Stimulated activated naive B cell treated with anti-CD40 and anti-IgM and Interleukin-4, amounts not matched to agents 10 μg/mL and 1 μg/mL and 100 μg/mL, for 72 hours (primary cell): Measurements from ENCODE around the gene BTBD8.

Experiments
- ATAC-seq, 2 donors: fragments of 150-1000 bp; cut with Tn5 transposase; replicated peaks; 2 replicates each; pipeline ENCODE4 v1.10.0; 2021; ENCODE audit warnings: moderate library complexity in 1 of 2
- DNase-seq: peaks from one replicate; pipeline ENCODE4 v3.0.0; 2021
- H3K27ac Mint-ChIP-seq: one replicate; pipeline ENCODE4 v1.8.0; 2022; ENCODE audit warnings: mild to moderate bottlenecking, mixed read lengths
- H3K27me3 Mint-ChIP-seq, 2 donors: one replicate each; pipeline ENCODE4 v1.8.0; 2022; ENCODE audit warnings: mixed read lengths in 2 of 2
- H3K36me3 Mint-ChIP-seq, 2 donors: one replicate each; pipeline ENCODE4 v1.8.0; 2022; ENCODE audit warnings: mixed read lengths in 2 of 2, mild to moderate bottlenecking in 1 of 2
- H3K4me1 Mint-ChIP-seq, 2 donors: one replicate each; pipeline ENCODE4 v1.8.0; 2022; ENCODE audit warnings: mixed read lengths in 2 of 2, mild to moderate bottlenecking in 1 of 2
- H3K4me3 Mint-ChIP-seq, 2 donors: one replicate each; pipeline ENCODE4 v1.8.0; 2022; ENCODE audit warnings: mild to moderate bottlenecking in 2 of 2, mixed read lengths in 2 of 2, moderate library complexity in 1 of 2
- H3K9me3 Mint-ChIP-seq, 2 donors: one replicate each; pipeline ENCODE4 v1.8.0; 2022; ENCODE audit warnings: mixed read lengths in 2 of 2, mild to moderate bottlenecking in 1 of 2

BTBD8 gene

GRCh38 chr1:92118826-92119225 is 38.7 kb downstream of the BTBD8 start:
- H3K27me3 Mint-ChIP-seq, result no peaks in the 10 kb centered on the region
- no peak overlapping the region for H3K4me3 Mint-ChIP-seq
- DNase-seq (no peak), ATAC-seq (no peak)
- H3K27ac Mint-ChIP-seq, result no peak overlapping the region
- H3K9me3 Mint-ChIP-seq, result peaks cover 0 to 2% of the 10 kb centered on the region in 2 donors
- H3K4me1 Mint-ChIP-seq, result no peaks in the 10 kb centered on the region
- H3K36me3 Mint-ChIP-seq, result no peaks in the 10 kb centered on the region

- no peak for ATAC-seq
- Mint-ChIP-seq H3K27ac (no peak overlapping the region), H3K9me3 (no peaks in the 10 kb centered on the region), H3K4me3 (no peak overlapping the region), H3K4me1 (no peaks in the 10 kb centered on the region), H3K27me3 (no peaks in the 10 kb centered on the region), H3K36me3 (no peaks in the 10 kb centered on the region)
- DNase-seq, result no peak
These were observed 43.7 kb downstream of the BTBD8 start for GRCh38 chr1:92123868-92124267.

GRCh38 chr1:92125204-92125603 is 45.1 kb downstream of the BTBD8 start:
- DNase-seq (no peak), ATAC-seq (no peak)
- no peaks in the 10 kb centered on the region for H3K36me3 Mint-ChIP-seq
- no peaks in the 10 kb centered on the region for H3K4me1 Mint-ChIP-seq
- no peaks in the 10 kb centered on the region for H3K9me3 Mint-ChIP-seq
- no peak overlapping the region for H3K4me3 Mint-ChIP-seq
- H3K27me3 Mint-ChIP-seq, result no peaks in the 10 kb centered on the region
- H3K27ac Mint-ChIP-seq, result no peak overlapping the region

GRCh38 chr1:92126088-92126487 is 45.9 kb downstream of the BTBD8 start:
- H3K4me3 Mint-ChIP-seq, result no peak overlapping the region
- H3K4me1 Mint-ChIP-seq, result no peaks in the 10 kb centered on the region
- ATAC-seq (no peak), DNase-seq (no peak)
- no peaks in the 10 kb centered on the region for H3K36me3 Mint-ChIP-seq
- H3K9me3 Mint-ChIP-seq, result no peaks in the 10 kb centered on the region
- no peaks in the 10 kb centered on the region for H3K27me3 Mint-ChIP-seq
- no peak overlapping the region for H3K27ac Mint-ChIP-seq

GRCh38 chr1:92134331-92134730 is 54.2 kb downstream of the BTBD8 start:
- H3K27me3 Mint-ChIP-seq, result no peaks in the 10 kb centered on the region
- H3K27ac Mint-ChIP-seq, result no peak overlapping the region

GRCh38 chr1:92136341-92136740 is 56.2 kb downstream of the BTBD8 start:
- no peaks in the 10 kb centered on the region for H3K9me3 Mint-ChIP-seq
- no peak overlapping the region for H3K4me3 Mint-ChIP-seq
- no peak overlapping the region for H3K27ac Mint-ChIP-seq
- no peaks in the 10 kb centered on the region for H3K27me3 Mint-ChIP-seq
- no peak for ATAC-seq
- no peak for DNase-seq
- no peaks in the 10 kb centered on the region for H3K4me1 Mint-ChIP-seq
- no peaks in the 10 kb centered on the region for H3K36me3 Mint-ChIP-seq

More at GRCh38 chr1:92134331-92134730, 54.2 kb downstream of the BTBD8 start:
- DNase-seq, result no peak
- H3K36me3 Mint-ChIP-seq, result no peaks in the 10 kb centered on the region
- H3K4me1 Mint-ChIP-seq, result no peaks in the 10 kb centered on the region
- H3K4me3 Mint-ChIP-seq, result no peak overlapping the region
- no peak for ATAC-seq
- no peaks in the 10 kb centered on the region for H3K9me3 Mint-ChIP-seq

GRCh38 chr1:92154934-92155333 is 74.8 kb downstream of the BTBD8 start:
- no peak overlapping the region for H3K27ac Mint-ChIP-seq
- H3K4me1 Mint-ChIP-seq, result no peaks in the 10 kb centered on the region
- no peak overlapping the region for H3K4me3 Mint-ChIP-seq
- DNase-seq (no peak), ATAC-seq (no peak)
- peaks cover 6 to 7% of the 10 kb centered on the region in 2 donors for H3K36me3 Mint-ChIP-seq
- H3K9me3 Mint-ChIP-seq, result peaks cover 18 to 19% of the 10 kb centered on the region in 2 donors
- H3K27me3 Mint-ChIP-seq, result no peaks in the 10 kb centered on the region

GRCh38 chr1:92159593-92159992 is 79.4 kb downstream of the BTBD8 start:
- Mint-ChIP-seq H3K36me3 (peaks cover 11 to 14% of the 10 kb centered on the region in 2 donors), H3K27me3 (no peaks in the 10 kb centered on the region), H3K4me1 (no peaks in the 10 kb centered on the region), H3K9me3 (peaks cover 23 to 35% of the 10 kb centered on the region in 2 donors), H3K27ac (no peak overlapping the region), H3K4me3 (no peak overlapping the region)
- no peak for DNase-seq
- ATAC-seq, result no peak

GRCh38 chr1:92165389-92165788 is 85.2 kb downstream of the BTBD8 start:
- Mint-ChIP-seq H3K4me1 (no peaks in the 10 kb centered on the region), H3K27me3 (no peaks in the 10 kb centered on the region), H3K27ac (no peak overlapping the region), H3K4me3 (no peak overlapping the region), H3K36me3 (peaks cover 3% of the 10 kb centered on the region in 2 donors), H3K9me3 (peaks cover 3 to 14% of the 10 kb centered on the region in 2 donors)
- no peak for DNase-seq
- no peak for ATAC-seq

GRCh38 chr1:92167151-92167550 is 87.0 kb downstream of the BTBD8 start:
- Mint-ChIP-seq H3K36me3 (peaks cover 0 to 3% of the 10 kb centered on the region in 2 donors), H3K4me3 (no peak overlapping the region)
- DNase-seq, result no peak

GRCh38 chr1:92168657-92169056 is 88.5 kb downstream of the BTBD8 start:
- no peak for ATAC-seq
- H3K36me3 Mint-ChIP-seq, result no peaks in the 10 kb centered on the region

More at GRCh38 chr1:92167151-92167550, 87.0 kb downstream of the BTBD8 start:
- Mint-ChIP-seq H3K27ac (no peak overlapping the region), H3K27me3 (no peaks in the 10 kb centered on the region), H3K4me1 (no peaks in the 10 kb centered on the region), H3K9me3 (peaks cover 0 to 3% of the 10 kb centered on the region in 2 donors)
- ATAC-seq, result no peak

GRCh38 chr1:92169214-92170005 is 89.3 kb downstream of the BTBD8 start:
- Mint-ChIP-seq H3K27me3 (no peaks in the 10 kb centered on the region), H3K4me1 (no peaks in the 10 kb centered on the region), H3K4me3 (no peak overlapping the region), H3K9me3 (no peaks in the 10 kb centered on the region), H3K36me3 (no peaks in the 10 kb centered on the region), H3K27ac (no peak overlapping the region)
- ATAC-seq (no peak), DNase-seq (no peak)

More at GRCh38 chr1:92168657-92169056, 88.5 kb downstream of the BTBD8 start:
- no peak overlapping the region for H3K27ac Mint-ChIP-seq
- H3K9me3 Mint-ChIP-seq, result no peaks in the 10 kb centered on the region
- H3K4me3 Mint-ChIP-seq, result no peak overlapping the region
- no peaks in the 10 kb centered on the region for H3K27me3 Mint-ChIP-seq
- no peak for DNase-seq
- H3K4me1 Mint-ChIP-seq, result no peaks in the 10 kb centered on the region

GRCh38 chr1:92184632-92185031 is 104.5 kb downstream of the BTBD8 start:
- no peak for DNase-seq
- no peaks in the 10 kb centered on the region for H3K4me1 Mint-ChIP-seq
- no peak for ATAC-seq

GRCh38 chr1:92186081-92186480 is 105.9 kb downstream of the BTBD8 start:
- Mint-ChIP-seq H3K4me1 (no peaks in the 10 kb centered on the region), H3K36me3 (no peaks in the 10 kb centered on the region), H3K27me3 (peaks cover 0 to 7% of the 10 kb centered on the region in 2 donors), H3K4me3 (no peak overlapping the region), H3K9me3 (no peaks in the 10 kb centered on the region), H3K27ac (no peak overlapping the region)
- DNase-seq, result no peak
- no peak for ATAC-seq

More at GRCh38 chr1:92184632-92185031, 104.5 kb downstream of the BTBD8 start:
- no peaks in the 10 kb centered on the region for H3K9me3 Mint-ChIP-seq
- no peak overlapping the region for H3K4me3 Mint-ChIP-seq
- H3K27me3 Mint-ChIP-seq, result peaks cover 0 to 7% of the 10 kb centered on the region in 2 donors
- H3K36me3 Mint-ChIP-seq, result peaks cover 0 to 2% of the 10 kb centered on the region in 2 donors
- H3K27ac Mint-ChIP-seq, result no peak overlapping the region

- Mint-ChIP-seq H3K27me3 (peaks cover 0 to 7% of the 10 kb centered on the region in 2 donors), H3K4me1 (no peaks in the 10 kb centered on the region), H3K4me3 (no peak overlapping the region), H3K27ac (no peak overlapping the region), H3K9me3 (no peaks in the 10 kb centered on the region), H3K36me3 (no peaks in the 10 kb centered on the region)
- ATAC-seq (no peak), DNase-seq (no peak)
These were observed 108.5 kb downstream of the BTBD8 start for GRCh38 chr1:92188436-92189255.
